ENCODE measurements around the gene NIPAL3.

The NIPAL3 gene

GRCh38 chr1:24391882-24392603, 23.6 kb upstream of the NIPAL3 start:
- peak; percentile 77 for DNase-seq (ENCODE audit: low spot score)

GRCh38 chr1:24392604-24392946, 23.0 kb upstream of the NIPAL3 start:
- DNase-seq (ENCODE audit: low spot score): no peak

GRCh38 chr1:24392982-24393650, 22.5 kb upstream of the NIPAL3 start:
- no peak for DNase-seq (ENCODE audit: low spot score)

- no peak for DNase-seq (ENCODE audit: low spot score)
These were observed 21.7 kb upstream of the NIPAL3 start for GRCh38 chr1:24393892-24394291.

- DNase-seq (ENCODE audit: low spot score): no peak
These were observed 15.5 kb upstream of the NIPAL3 start for GRCh38 chr1:24400065-24400464.

GRCh38 chr1:24403806-24404205, 11.8 kb upstream of the NIPAL3 start:
- DNase-seq (ENCODE audit: low spot score): peak; percentile 79

GRCh38 chr1:24406788-24407187, 8.8 kb upstream of the NIPAL3 start:
- DNase-seq (ENCODE audit: low spot score): no peak

- no peak for DNase-seq (ENCODE audit: low spot score)
These were observed 6.1 kb upstream of the NIPAL3 start for GRCh38 chr1:24409535-24409934.

GRCh38 chr1:24410750-24411149, 4.9 kb upstream of the NIPAL3 start:
- no peak for DNase-seq (ENCODE audit: low spot score)

- no peak for DNase-seq (ENCODE audit: low spot score)
These were observed 3.6 kb upstream of the NIPAL3 start for GRCh38 chr1:24411963-24412362.

- no peak for DNase-seq (ENCODE audit: low spot score)
These were observed 3.2 kb upstream of the NIPAL3 start for GRCh38 chr1:24412408-24412807.

GRCh38 chr1:24413350-24414163, 2.0 kb upstream of the NIPAL3 start, which contains the start of gene STPG1:
Gene STPG1 (minus strand): TSS chr1:24413782. CDS start chr1:24401388, 12,394 bp downstream.
- peak; percentile 87 for DNase-seq (ENCODE audit: low spot score)

GRCh38 chr1:24414775-24415333, 748 bp upstream of the NIPAL3 start:
- no peak for DNase-seq (ENCODE audit: low spot score)

GRCh38 chr1:24415910-24416665, 486 bp downstream of the NIPAL3 start:
- no peak for DNase-seq (ENCODE audit: low spot score)

- DNase-seq (ENCODE audit: low spot score): no peak
These were observed 1.2 kb downstream of the NIPAL3 start for GRCh38 chr1:24416666-24417391.

- DNase-seq (ENCODE audit: low spot score): no peak
These were observed 2.1 kb downstream of the NIPAL3 start for GRCh38 chr1:24417681-24418080.

- peak; percentile 83 for DNase-seq (ENCODE audit: low spot score)
These were observed 3.5 kb downstream of the NIPAL3 start for GRCh38 chr1:24418898-24419628.

- no peak for DNase-seq (ENCODE audit: low spot score)
These were observed 4.9 kb downstream of the NIPAL3 start for GRCh38 chr1:24420547-24420946.

- no peak for DNase-seq (ENCODE audit: low spot score)
These were observed 5.9 kb downstream of the NIPAL3 start for GRCh38 chr1:24421502-24421901.

- DNase-seq (ENCODE audit: low spot score): no peak
These were observed 8.6 kb downstream of the NIPAL3 start for GRCh38 chr1:24424207-24424606.

Data from globus pallidus (tissue), 1 donor.